Keratinocyte (primary cell): ENCODE measurements around the gene URM1. TPM values are rescaled to one million over a fixed set of nuclear protein-coding genes. Genes with fewer than 3 reads are reported as not detected.

ENCODE experiments used
- DNase-seq: peaks from one replicate; pipeline ENCODE4 v3.0.0-alpha.2; 2011; ENCODE audit warnings: low read depth, missing footprints, low spot score
- FAIRE-seq: peaks from 2 replicates; lab custom pipeline; 2011; peaks lifted over from hg19 to GRCh38; lab: Jason Lieb, UNC
- H2AFZ ChIP-seq: 2 replicates; pipeline ENCODE4 v1.6.0; 2012; ENCODE audit warnings: low read length, control low read depth, inconsistent platforms; ENCODE audit not compliant: control insufficient read depth
- H3K27ac ChIP-seq: 2 replicates; pipeline ENCODE4 v1.5.1; 2011; ENCODE audit warnings: low read length; ENCODE audit not compliant: control insufficient read depth, insufficient read depth
- H3K27me3 ChIP-seq: 3 replicates; pipeline ENCODE4 v1.6.0; 2011; ENCODE audit warnings: low read length; ENCODE audit not compliant: control insufficient read depth, insufficient read depth; ENCODE audit errors: extremely low read depth
- H3K36me3 ChIP-seq, 2 experiments: 2 replicates in 1 of 2; 3 replicates in 1 of 2; pipeline ENCODE4 v1.5.1; 2011; ENCODE audit warnings: low read length in 2 of 2, mild to moderate bottlenecking in 1 of 2; ENCODE audit not compliant: control insufficient read depth in 2 of 2, insufficient read depth in 2 of 2; ENCODE audit errors: extremely low read depth in 1 of 2
- H3K4me1 ChIP-seq: 3 replicates; pipeline ENCODE4 v1.5.1; 2011; ENCODE audit warnings: low read length; ENCODE audit not compliant: control insufficient read depth, insufficient read depth; ENCODE audit errors: extremely low read depth
- H3K4me2 ChIP-seq: 3 replicates; pipeline ENCODE4 v1.6.0; 2011; ENCODE audit warnings: low read depth, low read length; ENCODE audit not compliant: control insufficient read depth, insufficient read depth; ENCODE audit errors: extremely low read depth
- H3K4me3 ChIP-seq, 3 experiments: fragments of 200-600 bp in 1 of 3; sonication (generic) in 1 of 3; 2 replicates in 2 of 3; 3 replicates in 1 of 3; pipeline ENCODE4 v1.5.1; 2011 to 2016; ENCODE audit warnings: low read length in 3 of 3, mild to moderate bottlenecking in 3 of 3, control low read depth in 2 of 3, inconsistent platforms in 1 of 3, low read depth in 1 of 3, mixed read lengths in 1 of 3, mixed run types in 1 of 3, moderate library complexity in 1 of 3; ENCODE audit not compliant: control insufficient read depth in 2 of 3, insufficient read depth in 2 of 3; ENCODE audit errors: extremely low read depth in 1 of 3
- H3K79me2 ChIP-seq: 2 replicates; pipeline ENCODE4 v1.6.0; 2012; ENCODE audit warnings: low read length; ENCODE audit not compliant: control insufficient read depth, insufficient read depth
- H3K9ac ChIP-seq: 3 replicates; pipeline ENCODE4 v1.6.0; 2011; ENCODE audit warnings: low read length; ENCODE audit not compliant: control insufficient read depth, insufficient read depth; ENCODE audit errors: extremely low read depth
- H3K9me1 ChIP-seq: 3 replicates; pipeline ENCODE4 v1.6.0; 2011; ENCODE audit warnings: low read length; ENCODE audit not compliant: control insufficient read depth, insufficient read depth; ENCODE audit errors: extremely low read depth
- H3K9me3 ChIP-seq: 2 replicates; pipeline ENCODE4 v1.5.1; 2012; ENCODE audit warnings: low read depth, low read length; ENCODE audit not compliant: control insufficient read depth
- H4K20me1 ChIP-seq: 3 replicates; pipeline ENCODE4 v1.6.0; 2011; ENCODE audit warnings: low read length; ENCODE audit not compliant: control insufficient read depth, insufficient read depth; ENCODE audit errors: extremely low read depth
- CTCF ChIP-seq, 3 experiments: IDR thresholded peaks in 1 of 3; conservative IDR thresholded peaks in 1 of 3; optimal IDR thresholded peaks in 1 of 3; 2 replicates in 2 of 3; 3 replicates in 1 of 3; pipeline versions ENCODE3 to v1.5.1; 2011; ENCODE audit warnings: low read length in 3 of 3, mild to moderate bottlenecking in 3 of 3, moderate library complexity in 2 of 3, control low read depth in 1 of 3, inconsistent platforms in 1 of 3; ENCODE audit not compliant: insufficient read depth in 2 of 3; ENCODE audit errors: extremely low read depth in 1 of 3
- EZH2 ChIP-seq: IDR thresholded peaks from one replicate; pipeline ENCODE4 v1.6.1; 2012; ENCODE audit warnings: inconsistent platforms, mild to moderate bottlenecking, low read length, moderate library complexity
- dilution Hi-C: fragments of 300-500 bp; cut with MboI; formaldehyde crosslinking; loops from one replicate; pipeline ENCODE4 v1.7.0; 2020; ENCODE audit warnings: low sequenced_read_pairs; ENCODE audit not compliant: extremely low pct_ligation_motif_present
- polyA plus RNA-seq, 5 experiments: library from polyadenylated mRNA; depleted of rRNA in 3 of 5; stranded (reverse) in 3 of 5; stranded (forward) in 1 of 5; unstranded in 1 of 5; fragments of >200 nt; gene quantifications; 1 replicate in 1 of 5; 2 replicates in 3 of 5; 3 replicates in 1 of 5; pipeline versions ENCODE4 v1.2.1 to v1.2.3, GENCODE V29; 2011 to 2012; ENCODE audit warnings: missing spikeins in 2 of 5, low read depth in 1 of 5, low replicate concordance in 1 of 5

Gene URM1
- polyA plus RNA-seq, 1 donor (not counting 4 experiments of a cell fraction or from before 2014, with no cell fraction given) = 29.1 TPM

- DNase-seq = no peak
These were observed 45.5 kb upstream of the URM1 start for GRCh38 chr9:128325629-128326028.

GRCh38 chr9:128333451-128333869 is 37.7 kb upstream of the URM1 start:
- Histone ChIP-seq H3K4me1 (peaks cover 10% of the 10 kb centered on the region), H3K9me3 (no peaks in the 10 kb centered on the region), H3K36me3 (peaks cover 7 to 10% of the 10 kb centered on the region in 2 experiments), H3K4me3 (no peak overlapping the region), H3K4me2 (no peak overlapping the region), H2AFZ (no peak overlapping the region), H3K79me2 (no peaks in the 10 kb centered on the region), H3K27me3 (no peaks in the 10 kb centered on the region), H3K27ac (no peak overlapping the region), H4K20me1 (no peaks in the 10 kb centered on the region), H3K9ac (no peak overlapping the region), H3K9me1 (no peaks in the 10 kb centered on the region)
- FAIRE-seq = no peak
- no peak for DNase-seq
- TF ChIP-seq EZH2 (no peak), CTCF (optimal IDR thresholded peaks at IDR 0.05 in 1 of 3, IDR thresholded peaks at IDR 0.05 in 1 of 3, conservative IDR thresholded peaks at IDR 0.05 in 1 of 3; ENCODE audit: extremely low read depth in 1 of 3, insufficient read depth in 2 of 3, low read length in 3 of 3) (no peak)
- dilution Hi-C loops = no loop called here

More at GRCh38 chr9:128325629-128326028, 45.5 kb upstream of the URM1 start:
- peaks cover 1 to 28% of the 10 kb centered on the region in 2 experiments for H3K36me3 ChIP-seq
- H3K9me1 ChIP-seq = peaks cover 4% of the 10 kb centered on the region
- H3K27ac ChIP-seq = no peak overlapping the region
- H3K9ac ChIP-seq = no peak overlapping the region
- no peak overlapping the region for H3K4me3 ChIP-seq
- dilution Hi-C loops = no loop called here
- no peak for TF ChIP-seq CTCF (optimal IDR thresholded peaks at IDR 0.05 in 1 of 3, IDR thresholded peaks at IDR 0.05 in 1 of 3, conservative IDR thresholded peaks at IDR 0.05 in 1 of 3; ENCODE audit: extremely low read depth in 1 of 3, insufficient read depth in 2 of 3, low read length in 3 of 3)
- TF ChIP-seq EZH2 = no peak
- no peak for FAIRE-seq
- H3K79me2 ChIP-seq = peaks cover 36% of the 10 kb centered on the region
- no peak overlapping the region for H2AFZ ChIP-seq
- no peaks in the 10 kb centered on the region for H4K20me1 ChIP-seq
- no peak overlapping the region for H3K4me2 ChIP-seq
- H3K4me1 ChIP-seq = peaks cover 35% of the 10 kb centered on the region
- no peaks in the 10 kb centered on the region for H3K27me3 ChIP-seq
- no peaks in the 10 kb centered on the region for H3K9me3 ChIP-seq
